Measurements from ENCODE around the gene CASTOR1.

The CASTOR1 gene

GRCh38 chr22:30277547-30278344, 11.6 kb downstream of the CASTOR1 start:
- TF ChIP-seq ZNF274 (IDR thresholded peaks at IDR 0.05; ENCODE audit: low read depth, low read length) = no peak
- H3K4me3 ChIP-seq (ENCODE audit: low read length) = no peak overlapping the region

- TF ChIP-seq ZNF274 (IDR thresholded peaks at IDR 0.05; ENCODE audit: low read depth, low read length) = no peak
- no peak overlapping the region for H3K4me3 ChIP-seq (ENCODE audit: low read length)
Measured at GRCh38 chr22:30276039-30276438, 13.3 kb downstream of the CASTOR1 start.

GRCh38 chr22:30275625-30276024, 13.7 kb downstream of the CASTOR1 start:
- no peak for TF ChIP-seq ZNF274 (IDR thresholded peaks at IDR 0.05; ENCODE audit: low read depth, low read length)
- H3K4me3 ChIP-seq (ENCODE audit: low read length) = no peak overlapping the region

- TF ChIP-seq ZNF274 (IDR thresholded peaks at IDR 0.05; ENCODE audit: low read depth, low read length) = no peak
- H3K4me3 ChIP-seq (ENCODE audit: low read length) = no peak overlapping the region
Measured at GRCh38 chr22:30274437-30274812, 14.9 kb downstream of the CASTOR1 start.

- no peak for TF ChIP-seq ZNF274 (IDR thresholded peaks at IDR 0.05; ENCODE audit: low read depth, low read length)
- H3K4me3 ChIP-seq (ENCODE audit: low read length) = no peak overlapping the region
Measured at GRCh38 chr22:30273711-30274436, 15.4 kb downstream of the CASTOR1 start.

- no peak overlapping the region for H3K4me3 ChIP-seq (ENCODE audit: low read length)
- no peak for TF ChIP-seq ZNF274 (IDR thresholded peaks at IDR 0.05; ENCODE audit: low read depth, low read length)
Measured at GRCh38 chr22:30272781-30273601, 16.3 kb downstream of the CASTOR1 start.

- H3K4me3 ChIP-seq (ENCODE audit: low read length) = no peak overlapping the region
- no peak for TF ChIP-seq ZNF274 (IDR thresholded peaks at IDR 0.05; ENCODE audit: low read depth, low read length)
Measured at GRCh38 chr22:30270832-30271231, 18.5 kb downstream of the CASTOR1 start.

GRCh38 chr22:30268331-30268730, 21.0 kb downstream of the CASTOR1 start:
- no peak for TF ChIP-seq ZNF274 (IDR thresholded peaks at IDR 0.05; ENCODE audit: low read depth, low read length)

GRCh38 chr22:30267382-30268302, 21.7 kb downstream of the CASTOR1 start:
- no peak for TF ChIP-seq ZNF274 (IDR thresholded peaks at IDR 0.05; ENCODE audit: low read depth, low read length)
- H3K4me3 ChIP-seq (ENCODE audit: low read length) = peak overlapping the region; percentile 84; the same call in 1 of the 2 replicates

More at GRCh38 chr22:30268331-30268730, 21.0 kb downstream of the CASTOR1 start:
- H3K4me3 ChIP-seq (ENCODE audit: low read length) = no peak overlapping the region

GRCh38 chr22:30266445-30267381, 22.6 kb downstream of the CASTOR1 start, which contains the start of gene OSM:
TSS of gene OSM (minus strand) at chr22:30266851. CDS start at chr22:30266799, 52 bp downstream.
- no peak for TF ChIP-seq ZNF274 (IDR thresholded peaks at IDR 0.05; ENCODE audit: low read depth, low read length)
- peak within 1 kb of the TSS; percentile 84 for H3K4me3 ChIP-seq (ENCODE audit: low read length)

GRCh38 chr22:30265823-30266444, 23.4 kb downstream of the CASTOR1 start:
- TF ChIP-seq ZNF274 (IDR thresholded peaks at IDR 0.05; ENCODE audit: low read depth, low read length) = no peak

More at GRCh38 chr22:30265823-30266444, 23.4 kb downstream of the CASTOR1 start:
- H3K4me3 ChIP-seq (ENCODE audit: low read length) = peak overlapping the region; percentile 84
